BE2C (cell line): ENCODE measurements around the gene FAM174C. TPM values are rescaled to one million over a fixed set of nuclear protein-coding genes. Genes with fewer than 3 reads are reported as not detected.

Source experiments
- DNase-seq: peaks from one replicate; pipeline ENCODE4 v3.0.0-alpha.2; 2020
- H3K27me3 ChIP-seq: fragments of 250-450 bp; sonication (Bioruptor Pico); 2 replicates; pipeline ENCODE4 v1.5.1; 2020; ENCODE audit warnings: mild to moderate bottlenecking
- H3K36me3 ChIP-seq: fragments of 250-450 bp; sonication (Bioruptor Pico); 2 replicates; pipeline ENCODE4 v1.5.1; 2020; ENCODE audit warnings: mild to moderate bottlenecking
- H3K4me1 ChIP-seq: fragments of 250-450 bp; sonication (Bioruptor Pico); 2 replicates; pipeline ENCODE4 v1.5.1; 2020
- H3K4me3 ChIP-seq: 2 replicates; pipeline ENCODE4 v1.5.1; 2011; ENCODE audit warnings: low read depth, low read length
- H3K9me3 ChIP-seq: fragments of 250-450 bp; sonication (Bioruptor Pico); 2 replicates; pipeline ENCODE4 v1.5.1; 2020
- polyA plus RNA-seq: library from polyadenylated mRNA; unstranded; fragments of >200 nt; gene quantifications from one replicate; pipeline ENCODE4 v1.2.1, GENCODE V29; 2012; ENCODE audit warnings: low read depth, missing spikeins; ENCODE audit not compliant: insufficient read length, insufficient read depth
- TF ChIP-seq, protein P1 (sequence below): IDR thresholded peaks from 2 replicates; pipeline ENCODE4 v1.5.1; 2012; ENCODE audit warnings: mild to moderate bottlenecking, low read depth, low read length

Gene FAM174C
- polyA plus RNA-seq = 224 TPM

DNA sequence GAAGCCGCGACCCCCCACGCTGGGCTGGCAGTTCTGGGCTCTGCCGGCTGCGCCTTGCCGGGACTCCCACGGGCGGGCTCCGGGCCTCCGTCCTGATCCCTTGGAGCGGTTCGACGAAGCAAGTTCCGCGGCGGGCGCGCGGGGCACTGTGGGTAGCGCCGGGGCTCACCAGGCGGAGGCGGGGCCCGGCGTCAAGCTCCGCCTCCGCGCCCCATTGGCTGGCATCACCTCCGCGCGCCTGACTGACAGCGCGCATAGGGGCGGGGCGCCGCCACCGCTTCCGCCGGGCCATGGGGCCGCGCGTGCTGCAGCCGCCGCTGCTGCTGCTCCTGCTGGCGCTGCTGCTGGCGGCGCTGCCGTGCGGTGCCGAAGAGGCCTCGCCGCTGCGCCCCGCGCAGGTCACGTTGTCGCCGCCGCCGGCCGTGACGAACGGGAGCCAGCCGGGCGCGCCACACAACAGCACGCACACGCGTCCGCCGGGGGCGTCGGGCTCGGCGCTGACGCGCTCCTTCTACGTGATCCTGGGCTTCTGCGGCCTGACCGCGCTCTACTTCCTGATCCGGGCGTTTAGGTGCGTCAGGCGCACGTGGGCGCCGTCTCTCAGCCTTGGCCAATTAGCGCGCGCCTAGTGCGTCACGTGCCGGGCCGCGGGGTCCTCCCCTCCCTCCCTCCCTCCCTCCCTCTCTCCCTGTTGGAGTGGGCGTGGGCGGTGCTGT, at the start of gene FAM174C:
TSS of gene FAM174C (plus strand) at position 271 of the 716 bp plus-strand sequence. CDS start at position 291, 20 bp downstream.
- no peaks in the 10 kb centered on the region for H3K9me3 ChIP-seq
- H3K27me3 ChIP-seq = no peaks in the 10 kb centered on the region
- TF ChIP-seq, protein P1, sequence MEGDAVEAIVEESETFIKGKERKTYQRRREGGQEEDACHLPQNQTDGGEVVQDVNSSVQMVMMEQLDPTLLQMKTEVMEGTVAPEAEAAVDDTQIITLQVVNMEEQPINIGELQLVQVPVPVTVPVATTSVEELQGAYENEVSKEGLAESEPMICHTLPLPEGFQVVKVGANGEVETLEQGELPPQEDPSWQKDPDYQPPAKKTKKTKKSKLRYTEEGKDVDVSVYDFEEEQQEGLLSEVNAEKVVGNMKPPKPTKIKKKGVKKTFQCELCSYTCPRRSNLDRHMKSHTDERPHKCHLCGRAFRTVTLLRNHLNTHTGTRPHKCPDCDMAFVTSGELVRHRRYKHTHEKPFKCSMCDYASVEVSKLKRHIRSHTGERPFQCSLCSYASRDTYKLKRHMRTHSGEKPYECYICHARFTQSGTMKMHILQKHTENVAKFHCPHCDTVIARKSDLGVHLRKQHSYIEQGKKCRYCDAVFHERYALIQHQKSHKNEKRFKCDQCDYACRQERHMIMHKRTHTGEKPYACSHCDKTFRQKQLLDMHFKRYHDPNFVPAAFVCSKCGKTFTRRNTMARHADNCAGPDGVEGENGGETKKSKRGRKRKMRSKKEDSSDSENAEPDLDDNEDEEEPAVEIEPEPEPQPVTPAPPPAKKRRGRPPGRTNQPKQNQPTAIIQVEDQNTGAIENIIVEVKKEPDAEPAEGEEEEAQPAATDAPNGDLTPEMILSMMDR = no peak
- peak within 1 kb of the TSS; percentile 64 for H3K4me3 ChIP-seq
- peak; percentile 97 for DNase-seq
- peaks cover 57% of the 10 kb centered on the region for H3K36me3 ChIP-seq
- H3K4me1 ChIP-seq = peaks cover 12% of the 10 kb centered on the region

DNA sequence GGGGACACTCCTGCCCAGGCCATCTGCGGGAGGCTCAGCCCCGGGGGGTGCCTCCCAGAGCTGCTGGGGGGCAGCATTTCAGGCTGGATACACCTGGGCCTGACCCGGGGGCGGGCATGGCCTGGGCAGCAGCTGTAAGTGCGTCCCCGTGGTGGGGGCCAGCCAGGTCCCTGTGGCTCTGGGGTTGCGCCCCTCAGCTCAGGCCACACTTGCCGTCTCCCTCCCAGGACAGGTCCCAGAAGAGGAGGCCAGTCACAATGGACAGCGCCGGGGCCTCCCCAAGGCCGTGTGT, 49.2 kb upstream of the FAM174C start:
- Histone ChIP-seq H3K9me3 (no peaks in the 10 kb centered on the region), H3K36me3 (peaks cover 59% of the 10 kb centered on the region), H3K27me3 (no peaks in the 10 kb centered on the region), H3K4me1 (peaks cover 22% of the 10 kb centered on the region), H3K4me3 (no peak overlapping the region)
- TF ChIP-seq, protein P1 = no peak
- no peak for DNase-seq

DNA sequence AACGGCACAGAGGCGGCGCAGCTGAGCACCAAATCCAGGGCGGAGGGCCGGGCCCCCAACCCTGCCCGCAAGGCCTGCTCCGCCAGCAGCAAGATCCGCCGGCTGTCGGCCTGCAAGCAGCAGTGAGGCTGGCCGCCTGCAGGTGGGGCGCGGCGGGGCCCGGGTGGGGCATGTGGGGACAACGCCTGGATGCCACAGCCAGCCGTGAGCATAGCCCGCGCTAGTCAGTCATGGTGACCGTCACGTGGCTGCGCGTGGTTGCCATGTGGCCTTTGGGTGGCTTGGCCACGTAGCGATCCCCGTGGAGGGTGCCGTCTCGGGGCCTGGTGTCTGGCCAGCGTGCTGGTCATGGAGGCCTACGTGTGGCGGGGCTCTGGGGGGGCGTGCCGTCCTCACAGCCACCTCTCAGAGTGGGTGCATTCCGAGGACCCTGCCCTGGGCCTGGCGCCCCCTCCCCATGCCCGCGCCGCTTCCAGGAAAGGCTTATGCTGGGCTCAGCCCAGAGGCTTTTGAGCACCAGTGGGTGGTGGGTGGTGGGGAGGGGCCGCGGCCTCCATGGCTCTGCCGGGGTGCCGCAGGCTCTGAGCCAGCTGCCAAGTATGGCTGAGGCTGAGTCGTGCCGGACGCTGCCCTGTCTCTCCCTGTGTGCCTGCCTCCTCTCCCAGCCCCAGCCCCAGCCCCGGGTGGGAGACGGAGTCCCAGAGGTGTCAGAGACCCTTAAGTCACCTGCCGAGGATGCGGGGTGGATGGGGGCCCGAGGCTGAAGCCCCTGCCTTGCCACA, 48.6 kb upstream of the FAM174C start:
- TF ChIP-seq, protein P1 = no peak
- no peak overlapping the region for H3K4me3 ChIP-seq
- no peaks in the 10 kb centered on the region for H3K27me3 ChIP-seq
- no peaks in the 10 kb centered on the region for H3K9me3 ChIP-seq
- no peak for DNase-seq
- peaks cover 56% of the 10 kb centered on the region for H3K36me3 ChIP-seq
- peaks cover 20% of the 10 kb centered on the region for H3K4me1 ChIP-seq

DNA sequence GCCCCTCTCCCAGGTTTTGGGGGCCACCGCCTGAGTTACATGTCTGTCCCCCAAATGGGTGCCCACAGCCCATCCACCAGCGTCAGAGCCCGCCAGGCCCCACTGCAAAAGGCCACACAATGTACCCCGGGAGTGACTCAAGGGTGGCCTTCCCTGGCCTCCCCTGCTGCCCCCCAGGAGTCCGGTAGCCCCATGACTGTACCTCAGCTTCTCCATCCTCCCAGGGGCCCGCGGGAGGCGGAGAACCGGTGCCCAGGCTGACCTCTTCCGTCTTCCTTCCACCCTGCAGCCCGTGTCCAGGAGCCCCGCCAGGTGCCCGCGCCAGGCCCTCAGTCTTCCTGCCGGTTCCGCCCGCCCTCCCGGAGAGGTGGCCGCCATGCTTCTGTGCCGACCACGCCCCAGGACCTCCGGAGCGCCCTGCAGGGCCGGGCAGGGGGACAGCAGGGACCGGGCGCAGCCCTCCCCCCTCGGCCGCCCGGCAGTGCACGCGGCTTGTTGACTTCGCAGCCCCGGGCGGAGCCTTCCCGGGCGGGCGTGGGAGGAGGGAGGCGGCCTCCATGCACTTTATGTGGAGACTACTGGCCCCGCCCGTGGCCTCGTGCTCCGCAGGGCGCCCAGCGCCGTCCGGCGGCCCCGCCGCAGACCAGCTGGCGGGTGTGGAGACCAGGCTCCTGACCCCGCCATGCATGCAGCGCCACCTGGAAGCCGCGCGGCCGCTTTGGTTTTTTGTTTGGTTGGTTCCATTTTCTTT, 47.9 kb upstream of the FAM174C start:
- TF ChIP-seq, protein P1 = no peak
- peaks cover 18% of the 10 kb centered on the region for H3K4me1 ChIP-seq
- H3K9me3 ChIP-seq = no peaks in the 10 kb centered on the region
- H3K4me3 ChIP-seq = no peak overlapping the region
- no peaks in the 10 kb centered on the region for H3K27me3 ChIP-seq
- H3K36me3 ChIP-seq = peaks cover 49% of the 10 kb centered on the region
- no peak for DNase-seq

DNA sequence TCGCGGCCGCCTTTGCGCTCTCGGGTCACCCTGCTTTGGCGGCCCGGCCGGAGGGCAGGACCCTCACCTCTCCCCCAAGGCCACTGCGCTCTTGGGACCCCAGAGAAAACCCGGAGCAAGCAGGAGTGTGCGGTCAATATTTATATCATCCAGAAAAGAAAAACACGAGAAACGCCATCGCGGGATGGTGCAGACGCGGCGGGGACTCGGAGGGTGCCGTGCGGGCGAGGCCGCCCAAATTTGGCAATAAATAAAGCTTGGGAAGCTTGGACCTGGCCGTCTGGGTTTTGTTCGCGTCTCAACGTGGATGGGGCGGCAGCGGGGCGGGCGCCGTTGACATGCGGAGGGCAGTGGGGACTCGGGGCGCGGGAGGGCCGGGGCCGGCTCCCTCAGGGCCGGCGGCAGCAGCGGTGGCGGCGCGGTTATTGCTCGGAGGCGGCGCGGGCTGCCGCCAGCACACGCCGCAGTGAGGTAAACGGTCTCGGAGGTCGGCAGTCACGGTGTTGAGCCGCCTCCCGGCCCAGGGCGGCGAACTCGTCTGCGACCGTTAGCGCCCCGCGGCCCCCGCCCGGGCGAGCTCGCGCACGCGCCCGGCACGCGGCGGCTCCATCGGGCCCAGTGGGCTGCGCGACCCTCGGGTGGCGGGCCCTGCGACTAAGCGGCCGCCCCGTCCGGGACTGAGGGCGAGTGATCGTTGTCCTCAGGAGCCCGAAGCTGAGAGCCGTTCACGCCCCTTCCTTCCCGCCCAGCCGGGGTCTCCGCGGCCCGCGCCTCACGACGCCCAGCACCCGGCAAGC, 47.0 kb upstream of the FAM174C start:
- TF ChIP-seq, protein P1 = no peak
- Histone ChIP-seq H3K4me1 (peaks cover 14% of the 10 kb centered on the region), H3K4me3 (no peak overlapping the region), H3K36me3 (peaks cover 44% of the 10 kb centered on the region), H3K9me3 (no peaks in the 10 kb centered on the region), H3K27me3 (no peaks in the 10 kb centered on the region)
- no peak for DNase-seq
